ENCODE measurements around the gene TTC31. TPM values are rescaled to one million over a fixed set of nuclear protein-coding genes. Genes with fewer than 3 reads are reported as not detected.

The TTC31 gene
- total RNA-seq, 1 donor from 2014 or later: 19.1 TPM

DNA sequence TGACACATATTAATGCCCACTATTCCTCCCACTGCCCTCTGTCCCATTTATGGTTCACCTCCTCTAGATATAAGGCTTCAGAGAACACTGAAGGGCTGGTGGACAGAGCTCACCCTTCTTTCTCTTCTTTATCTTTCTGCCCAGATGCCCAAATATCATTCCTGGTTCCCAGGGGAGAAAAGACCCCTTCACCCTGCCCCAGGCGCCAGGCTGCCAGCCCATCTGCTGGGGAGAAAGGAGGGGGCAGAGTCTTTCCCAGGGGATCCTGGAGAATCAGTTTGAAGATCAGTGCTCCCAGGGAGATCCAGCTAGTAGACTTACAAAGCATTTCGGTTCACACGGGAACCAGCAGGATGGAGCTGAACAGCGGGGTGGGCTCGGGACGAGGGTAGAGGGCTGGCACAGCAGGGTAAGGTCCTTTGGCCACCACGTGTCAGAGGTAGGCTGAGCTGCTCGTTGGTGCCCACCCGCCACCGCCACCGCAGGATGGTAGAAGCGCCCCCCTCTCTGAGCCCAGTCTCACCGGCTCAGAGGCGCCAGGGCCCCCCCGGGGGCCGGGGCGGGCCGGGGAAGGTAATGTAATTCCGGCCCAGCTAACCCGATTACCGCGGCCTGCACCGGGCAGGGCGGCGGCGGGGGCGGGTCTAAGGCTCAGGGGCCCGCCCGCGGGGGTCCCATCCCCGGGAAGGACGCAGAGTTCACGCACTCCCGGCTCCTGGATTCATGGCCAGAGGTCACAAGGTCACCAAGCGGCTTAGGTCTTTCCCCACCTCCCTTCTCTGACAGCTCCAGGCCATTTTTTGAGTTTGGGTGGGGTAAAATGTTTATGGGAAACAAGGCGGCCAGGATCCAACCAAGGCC is 30.1 kb downstream of the TTC31 start:
- TF ChIP-seq, protein P1, sequence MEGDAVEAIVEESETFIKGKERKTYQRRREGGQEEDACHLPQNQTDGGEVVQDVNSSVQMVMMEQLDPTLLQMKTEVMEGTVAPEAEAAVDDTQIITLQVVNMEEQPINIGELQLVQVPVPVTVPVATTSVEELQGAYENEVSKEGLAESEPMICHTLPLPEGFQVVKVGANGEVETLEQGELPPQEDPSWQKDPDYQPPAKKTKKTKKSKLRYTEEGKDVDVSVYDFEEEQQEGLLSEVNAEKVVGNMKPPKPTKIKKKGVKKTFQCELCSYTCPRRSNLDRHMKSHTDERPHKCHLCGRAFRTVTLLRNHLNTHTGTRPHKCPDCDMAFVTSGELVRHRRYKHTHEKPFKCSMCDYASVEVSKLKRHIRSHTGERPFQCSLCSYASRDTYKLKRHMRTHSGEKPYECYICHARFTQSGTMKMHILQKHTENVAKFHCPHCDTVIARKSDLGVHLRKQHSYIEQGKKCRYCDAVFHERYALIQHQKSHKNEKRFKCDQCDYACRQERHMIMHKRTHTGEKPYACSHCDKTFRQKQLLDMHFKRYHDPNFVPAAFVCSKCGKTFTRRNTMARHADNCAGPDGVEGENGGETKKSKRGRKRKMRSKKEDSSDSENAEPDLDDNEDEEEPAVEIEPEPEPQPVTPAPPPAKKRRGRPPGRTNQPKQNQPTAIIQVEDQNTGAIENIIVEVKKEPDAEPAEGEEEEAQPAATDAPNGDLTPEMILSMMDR (IDR thresholded peaks at IDR 0.05; ENCODE audit: insufficient read depth, low read length, poor library complexity, severe bottlenecking): no peak
- no peak for DNase-seq (ENCODE audit: low read depth)
- Histone ChIP-seq H3K36me3 (ENCODE audit: control insufficient read depth, insufficient read depth, low read length) (no peaks in the 10 kb centered on the region), H3K27me3 (ENCODE audit: control insufficient read depth, insufficient read depth, low read length) (peaks cover 67% of the 10 kb centered on the region), H3K4me3 (ENCODE audit: low read depth, low read length) (no peak overlapping the region)

DNA sequence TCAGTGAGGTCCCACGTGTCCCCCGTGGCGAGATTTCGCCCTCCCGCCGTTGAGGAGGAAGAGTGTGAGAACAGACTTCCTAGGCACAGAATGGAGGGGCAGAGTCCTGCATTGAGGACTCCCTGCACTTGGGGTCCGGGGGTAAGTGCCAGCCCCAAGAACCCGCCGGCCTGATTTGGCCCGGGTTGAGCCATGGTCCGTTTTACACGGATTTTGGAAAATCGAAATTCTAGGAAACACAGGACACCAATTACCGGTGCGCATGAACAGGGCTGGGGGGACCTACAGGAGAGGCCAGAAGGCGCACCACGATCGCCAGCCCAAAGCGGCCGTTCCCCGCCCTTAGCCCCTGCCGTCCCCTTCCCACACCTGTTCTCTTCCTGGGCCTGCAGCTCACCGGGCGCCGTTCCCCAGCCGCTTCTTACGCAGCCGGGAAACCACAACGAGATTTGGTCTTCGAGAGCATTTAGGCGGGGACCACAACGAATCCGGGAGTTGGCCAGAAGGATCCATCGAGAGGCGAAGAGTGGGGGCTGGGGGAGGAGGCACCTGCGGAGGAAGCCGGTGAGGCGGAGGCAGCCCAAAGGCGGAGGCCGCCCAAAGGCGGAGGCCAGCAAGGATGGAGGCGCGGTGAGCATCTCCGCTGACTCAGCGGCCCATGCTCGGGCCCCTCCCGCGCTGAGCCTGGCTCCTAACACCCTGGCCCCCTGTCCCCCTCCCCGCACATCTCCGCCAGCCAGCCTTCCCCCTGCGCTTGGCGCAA is 30.9 kb downstream of the TTC31 start:
- H3K4me3 ChIP-seq (ENCODE audit: low read depth, low read length): no peak overlapping the region
- H3K27me3 ChIP-seq (ENCODE audit: control insufficient read depth, insufficient read depth, low read length): peaks cover 73% of the 10 kb centered on the region
- TF ChIP-seq, protein P1 (IDR thresholded peaks at IDR 0.05; ENCODE audit: insufficient read depth, low read length, poor library complexity, severe bottlenecking): no peak
- DNase-seq (ENCODE audit: low read depth): no peak
- H3K36me3 ChIP-seq (ENCODE audit: control insufficient read depth, insufficient read depth, low read length): no peaks in the 10 kb centered on the region

DNA sequence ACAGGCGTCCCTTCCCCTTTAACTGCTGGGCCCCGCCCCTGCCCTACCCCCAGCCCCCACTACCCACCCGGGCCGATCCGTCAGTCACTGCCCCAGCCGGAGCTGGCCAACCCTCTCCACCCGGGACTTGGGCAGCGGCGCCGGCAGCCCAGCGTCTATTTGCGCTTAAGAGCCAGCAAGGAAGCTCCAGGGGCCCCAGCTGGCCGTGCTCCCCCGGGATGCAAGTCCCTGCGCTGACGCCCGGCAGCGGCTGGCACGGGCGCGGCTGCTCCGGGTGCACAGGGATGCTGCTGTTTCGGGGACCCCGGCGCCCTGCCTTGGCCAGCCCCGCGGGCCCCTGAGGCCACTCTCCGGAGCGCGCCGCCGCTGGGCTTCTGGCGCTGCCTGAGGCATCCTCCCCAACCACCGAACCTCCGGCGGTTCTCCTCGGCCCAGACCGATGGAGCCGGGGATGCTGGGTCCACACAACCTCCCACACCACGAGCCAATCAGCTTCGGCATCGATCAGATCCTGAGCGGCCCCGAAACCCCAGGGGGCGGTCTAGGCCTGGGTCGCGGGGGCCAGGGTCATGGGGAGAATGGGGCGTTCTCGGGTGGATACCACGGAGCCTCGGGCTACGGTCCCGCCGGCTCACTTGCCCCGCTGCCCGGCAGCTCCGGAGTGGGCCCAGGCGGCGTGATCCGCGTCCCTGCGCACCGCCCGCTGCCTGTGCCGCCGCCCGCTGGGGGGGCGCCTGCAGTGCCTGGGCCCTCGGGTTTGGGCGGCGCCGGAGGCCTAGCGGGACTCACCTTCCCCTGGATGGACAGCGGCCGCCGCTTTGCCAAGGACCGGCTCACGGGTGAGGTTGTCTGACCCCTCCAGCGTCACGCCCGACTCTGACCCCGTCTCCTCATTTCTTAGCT is 31.7 kb downstream of the TTC31 start, which contains the start of gene TLX2:
Gene TLX2, plus strand, starts transcription at position 83 of the 903 bp plus-strand sequence. Its CDS starts 357 bp downstream, at position 440.
- Histone ChIP-seq H3K36me3 (ENCODE audit: control insufficient read depth, insufficient read depth, low read length) (no peaks in the 10 kb centered on the region), H3K4me3 (ENCODE audit: low read depth, low read length) (no peak within 1 kb of the TSS), H3K27me3 (ENCODE audit: control insufficient read depth, insufficient read depth, low read length) (peaks cover 73% of the 10 kb centered on the region)
- TF ChIP-seq, protein P1 (IDR thresholded peaks at IDR 0.05; ENCODE audit: insufficient read depth, low read length, poor library complexity, severe bottlenecking): no peak
- DNase-seq (ENCODE audit: low read depth): no peak

DNA sequence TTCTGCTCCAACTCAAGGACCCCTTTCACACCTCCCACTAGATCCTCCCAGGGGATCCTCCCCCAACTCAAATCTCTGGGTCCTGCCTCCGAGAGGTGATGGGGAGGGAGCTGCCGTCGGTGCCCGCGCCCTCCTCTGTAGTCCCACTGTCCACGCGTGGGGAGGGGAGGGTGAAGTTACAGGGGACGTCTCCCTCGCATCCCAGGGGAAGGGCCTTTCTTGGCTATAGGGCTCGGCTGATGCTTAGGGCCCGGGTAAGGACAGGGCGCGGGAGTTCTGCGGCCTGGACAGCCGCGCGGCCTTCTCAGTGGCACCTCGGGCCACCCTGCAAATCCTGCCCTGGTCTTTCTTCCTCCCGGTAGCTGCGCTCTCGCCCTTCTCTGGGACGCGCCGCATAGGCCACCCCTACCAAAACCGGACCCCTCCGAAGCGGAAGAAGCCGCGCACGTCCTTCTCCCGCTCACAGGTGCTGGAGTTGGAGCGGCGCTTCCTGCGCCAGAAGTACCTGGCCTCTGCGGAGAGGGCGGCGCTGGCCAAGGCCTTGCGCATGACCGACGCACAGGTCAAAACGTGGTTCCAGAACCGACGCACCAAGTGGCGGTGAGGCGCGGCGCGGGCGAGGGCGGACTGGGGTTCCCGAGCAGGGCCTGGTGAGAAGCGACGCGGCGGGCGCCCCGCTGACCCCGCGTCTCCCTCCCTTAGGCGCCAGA is 32.5 kb downstream of the TTC31 start:
- peaks cover 71% of the 10 kb centered on the region for H3K27me3 ChIP-seq (ENCODE audit: control insufficient read depth, insufficient read depth, low read length)
- no peak overlapping the region for H3K4me3 ChIP-seq (ENCODE audit: low read depth, low read length)
- TF ChIP-seq, protein P1 (IDR thresholded peaks at IDR 0.05; ENCODE audit: insufficient read depth, low read length, poor library complexity, severe bottlenecking): no peak
- H3K36me3 ChIP-seq (ENCODE audit: control insufficient read depth, insufficient read depth, low read length): no peaks in the 10 kb centered on the region
- DNase-seq (ENCODE audit: low read depth): no peak
